NCI-H526 treated with DMSO at 0.1 percent for 48 hours (cell line): Measurements from ENCODE around the gene REEP2.

Experiments
- DNase-seq: peaks from one replicate; lab custom pipeline; 2025; lab: John Stamatoyannopoulos, UW

The REEP2 gene

GRCh38 chr5:138448481-138449398 lies 9.9 kb downstream of the REEP2 start:
- DNase-seq: no peak

GRCh38 chr5:138449501-138450239 lies 10.8 kb downstream of the REEP2 start:
- peak; percentile 54 for DNase-seq

GRCh38 chr5:138450971-138451370 lies 12.1 kb downstream of the REEP2 start:
- no peak for DNase-seq

- DNase-seq: no peak
Measured at GRCh38 chr5:138452720-138453119, 13.9 kb downstream of the REEP2 start.

GRCh38 chr5:138453590-138453989 lies 14.7 kb downstream of the REEP2 start:
- no peak for DNase-seq

GRCh38 chr5:138454121-138454520 lies 15.3 kb downstream of the REEP2 start:
- DNase-seq: no peak

GRCh38 chr5:138455232-138455930 lies 16.5 kb downstream of the REEP2 start:
- no peak for DNase-seq

- no peak for DNase-seq
Measured at GRCh38 chr5:138457531-138458275, 18.8 kb downstream of the REEP2 start.

GRCh38 chr5:138458384-138458783 lies 19.5 kb downstream of the REEP2 start:
- no peak for DNase-seq

GRCh38 chr5:138458856-138459255 lies 20.0 kb downstream of the REEP2 start:
- DNase-seq: no peak

GRCh38 chr5:138459311-138459933 lies 20.6 kb downstream of the REEP2 start:
- no peak for DNase-seq

GRCh38 chr5:138460032-138460693 lies 21.3 kb downstream of the REEP2 start:
- no peak for DNase-seq

GRCh38 chr5:138461343-138462125 lies 22.7 kb downstream of the REEP2 start:
- no peak for DNase-seq

GRCh38 chr5:138463419-138464007 lies 24.7 kb downstream of the REEP2 start:
- DNase-seq: no peak

GRCh38 chr5:138464008-138464387 lies 25.1 kb downstream of the REEP2 start:
- DNase-seq: peak; percentile 81

GRCh38 chr5:138464388-138465260 lies 25.8 kb downstream of the REEP2 start:
- DNase-seq: peak; percentile 95

- DNase-seq: peak; percentile 90
Measured at GRCh38 chr5:138465261-138466124, 26.6 kb downstream of the REEP2 start, which contains the start of gene EGR1. EGR1 (plus strand) TSS chr5:138465479; CDS start chr5:138465762, 283 bp downstream.
